Measurements from ENCODE around the gene POU4F1.

Gene POU4F1

DNA sequence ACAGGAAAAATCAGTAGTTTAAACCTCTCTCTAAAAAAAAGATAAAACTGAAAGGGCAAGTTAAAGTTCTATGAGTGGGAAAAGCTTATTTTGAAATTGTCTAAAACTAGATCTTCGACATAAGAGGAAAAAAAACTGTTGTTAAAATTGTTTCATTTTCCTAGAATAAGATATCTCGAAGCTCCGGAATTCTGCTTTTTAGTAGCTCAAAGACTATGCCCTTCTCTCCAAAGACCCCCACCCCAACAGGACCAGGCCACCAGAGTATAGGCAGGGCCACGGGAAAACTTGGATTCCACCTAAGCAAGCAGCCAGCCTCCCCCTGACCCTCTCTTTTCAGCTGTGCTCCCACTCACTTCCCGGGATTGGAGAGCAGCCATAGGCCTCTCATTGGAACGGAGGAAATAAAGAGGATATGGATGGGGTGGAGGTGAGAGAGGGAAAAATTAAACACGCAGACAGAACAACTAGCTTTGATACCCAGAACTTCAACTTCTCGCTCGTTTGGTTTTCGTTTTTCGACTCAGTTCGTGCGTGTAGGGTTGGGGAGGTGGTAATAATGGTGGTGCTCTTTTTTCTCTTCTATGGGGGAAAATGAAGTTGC lies 3.0 kb downstream of the POU4F1 start:
- TF ChIP-seq, protein P1, sequence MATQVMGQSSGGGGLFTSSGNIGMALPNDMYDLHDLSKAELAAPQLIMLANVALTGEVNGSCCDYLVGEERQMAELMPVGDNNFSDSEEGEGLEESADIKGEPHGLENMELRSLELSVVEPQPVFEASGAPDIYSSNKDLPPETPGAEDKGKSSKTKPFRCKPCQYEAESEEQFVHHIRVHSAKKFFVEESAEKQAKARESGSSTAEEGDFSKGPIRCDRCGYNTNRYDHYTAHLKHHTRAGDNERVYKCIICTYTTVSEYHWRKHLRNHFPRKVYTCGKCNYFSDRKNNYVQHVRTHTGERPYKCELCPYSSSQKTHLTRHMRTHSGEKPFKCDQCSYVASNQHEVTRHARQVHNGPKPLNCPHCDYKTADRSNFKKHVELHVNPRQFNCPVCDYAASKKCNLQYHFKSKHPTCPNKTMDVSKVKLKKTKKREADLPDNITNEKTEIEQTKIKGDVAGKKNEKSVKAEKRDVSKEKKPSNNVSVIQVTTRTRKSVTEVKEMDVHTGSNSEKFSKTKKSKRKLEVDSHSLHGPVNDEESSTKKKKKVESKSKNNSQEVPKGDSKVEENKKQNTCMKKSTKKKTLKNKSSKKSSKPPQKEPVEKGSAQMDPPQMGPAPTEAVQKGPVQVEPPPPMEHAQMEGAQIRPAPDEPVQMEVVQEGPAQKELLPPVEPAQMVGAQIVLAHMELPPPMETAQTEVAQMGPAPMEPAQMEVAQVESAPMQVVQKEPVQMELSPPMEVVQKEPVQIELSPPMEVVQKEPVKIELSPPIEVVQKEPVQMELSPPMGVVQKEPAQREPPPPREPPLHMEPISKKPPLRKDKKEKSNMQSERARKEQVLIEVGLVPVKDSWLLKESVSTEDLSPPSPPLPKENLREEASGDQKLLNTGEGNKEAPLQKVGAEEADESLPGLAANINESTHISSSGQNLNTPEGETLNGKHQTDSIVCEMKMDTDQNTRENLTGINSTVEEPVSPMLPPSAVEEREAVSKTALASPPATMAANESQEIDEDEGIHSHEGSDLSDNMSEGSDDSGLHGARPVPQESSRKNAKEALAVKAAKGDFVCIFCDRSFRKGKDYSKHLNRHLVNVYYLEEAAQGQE (IDR thresholded peaks at IDR 0.05; ENCODE audit: insufficient read depth in 1 of 2, low read depth in 2 of 2, low read length in 2 of 2) = no peak
- TF ChIP-seq FOXP2 (optimal IDR thresholded peaks at IDR 0.05; ENCODE audit: borderline replicate concordance, extremely low read depth, extremely low read length, insufficient read depth) (no peak), TAF1 (IDR thresholded peaks at IDR 0.05; ENCODE audit: borderline replicate concordance, insufficient read depth, low read length) (no peak), SIN3A (IDR thresholded peaks at IDR 0.05; ENCODE audit: borderline replicate concordance, insufficient read depth, low read length) (no peak), POLR2AphosphoS5 (IDR thresholded peaks at IDR 0.05; ENCODE audit: low read depth, low read length) (no peak)

- TF ChIP-seq SIN3A (IDR thresholded peaks at IDR 0.05; ENCODE audit: borderline replicate concordance, insufficient read depth, low read length) (no peak), FOXP2 (optimal IDR thresholded peaks at IDR 0.05; ENCODE audit: borderline replicate concordance, extremely low read depth, extremely low read length, insufficient read depth) (no peak), POLR2AphosphoS5 (IDR thresholded peaks at IDR 0.05; ENCODE audit: low read depth, low read length) (no peak), TAF1 (IDR thresholded peaks at IDR 0.05; ENCODE audit: borderline replicate concordance, insufficient read depth, low read length) (no peak)
- TF ChIP-seq, protein P1 (IDR thresholded peaks at IDR 0.05; ENCODE audit: insufficient read depth in 1 of 2, low read depth in 2 of 2, low read length in 2 of 2) = no peak
Observed at GRCh38 chr13:78599645-78600279, 3.6 kb downstream of the POU4F1 start.

DNA sequence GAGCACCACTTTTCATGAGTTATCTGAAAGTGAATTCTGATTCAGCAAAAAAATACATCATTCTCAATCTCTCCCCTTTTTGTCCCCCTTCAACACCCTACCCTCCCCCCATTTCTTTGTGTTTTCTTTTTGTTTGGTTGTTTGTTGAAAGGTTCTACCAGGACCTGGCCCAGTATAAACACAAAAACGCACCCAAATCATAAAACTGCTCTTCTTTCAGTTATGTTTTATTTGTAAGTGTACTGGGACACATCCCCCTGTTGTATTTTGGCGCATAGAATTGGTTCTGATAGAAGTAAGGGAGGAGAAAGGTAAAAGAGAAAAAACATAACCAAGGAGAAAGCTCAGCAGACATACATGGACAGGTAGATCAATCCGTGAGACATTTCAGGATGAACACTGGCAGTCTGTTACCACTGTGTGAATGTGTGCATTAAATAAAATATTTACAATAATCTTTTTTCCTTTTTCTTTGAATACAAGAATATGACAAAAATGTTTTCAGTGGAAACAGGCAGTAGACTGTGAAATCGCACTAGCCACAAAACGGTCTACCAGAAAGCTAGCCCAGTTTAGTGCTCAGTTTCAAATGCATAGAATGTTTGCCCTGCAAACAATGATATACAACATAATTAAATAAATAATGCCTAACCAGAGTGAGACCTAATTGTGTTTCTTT lies 4.2 kb downstream of the POU4F1 start:
- TF ChIP-seq, protein P1 (IDR thresholded peaks at IDR 0.05; ENCODE audit: insufficient read depth in 1 of 2, low read depth in 2 of 2, low read length in 2 of 2) = no peak
- TF ChIP-seq TAF1 (IDR thresholded peaks at IDR 0.05; ENCODE audit: borderline replicate concordance, insufficient read depth, low read length) = no peak
- no peak for TF ChIP-seq SIN3A (IDR thresholded peaks at IDR 0.05; ENCODE audit: borderline replicate concordance, insufficient read depth, low read length)
- no peak for TF ChIP-seq POLR2AphosphoS5 (IDR thresholded peaks at IDR 0.05; ENCODE audit: low read depth, low read length)
- TF ChIP-seq FOXP2 (optimal IDR thresholded peaks at IDR 0.05; ENCODE audit: borderline replicate concordance, extremely low read depth, extremely low read length, insufficient read depth) = no peak

- TF ChIP-seq FOXP2 (optimal IDR thresholded peaks at IDR 0.05; ENCODE audit: borderline replicate concordance, extremely low read depth, extremely low read length, insufficient read depth) (no peak), SIN3A (IDR thresholded peaks at IDR 0.05; ENCODE audit: borderline replicate concordance, insufficient read depth, low read length) (no peak), POLR2AphosphoS5 (IDR thresholded peaks at IDR 0.05; ENCODE audit: low read depth, low read length) (no peak), TAF1 (IDR thresholded peaks at IDR 0.05; ENCODE audit: borderline replicate concordance, insufficient read depth, low read length) (no peak)
- TF ChIP-seq, protein P1 (IDR thresholded peaks at IDR 0.05; ENCODE audit: insufficient read depth in 1 of 2, low read depth in 2 of 2, low read length in 2 of 2) = no peak
Observed at GRCh38 chr13:78598116-78598781, 5.1 kb downstream of the POU4F1 start.
